Stimulated activated CD8-positive, alpha-beta memory T cell treated with anti-CD3 and anti-CD28 coated beads, Interleukin-15, amount 100 ng/mL, for 4 hours (primary cell): ENCODE measurements around the gene AGBL4.
"Not testable (repeated sequence)": the region's sequence is repeated elsewhere in the genome, so short reads cannot be mapped to it uniquely, and the experiment has no call there.

ENCODE experiments used
- DNase-seq, 2 donors: peaks; one replicate each; pipeline ENCODE4 v3.0.0-alpha.2; 2020; ENCODE audit warnings: low read depth in 2 of 2

Gene AGBL4

GRCh38 chr1:49435291-49435690 is 588.5 kb downstream of the AGBL4 start:
- DNase-seq, result no peak

GRCh38 chr1:49424782-49425181 is 599.0 kb downstream of the AGBL4 start:
- no peak for DNase-seq

- DNase-seq, result no peak
These were observed 607.0 kb downstream of the AGBL4 start for GRCh38 chr1:49416758-49417157.

- no peak for DNase-seq
These were observed 615.4 kb downstream of the AGBL4 start for GRCh38 chr1:49408346-49408745.

GRCh38 chr1:49397086-49397485 is 626.7 kb downstream of the AGBL4 start:
- DNase-seq, result no peak

GRCh38 chr1:49394200-49394599 is 629.6 kb downstream of the AGBL4 start:
- DNase-seq, result no peak

- DNase-seq, result no peak
These were observed 634.1 kb downstream of the AGBL4 start for GRCh38 chr1:49389699-49390098.

GRCh38 chr1:49364676-49365075 is 659.1 kb downstream of the AGBL4 start:
- DNase-seq, result no peak

GRCh38 chr1:49363628-49364027 is 660.1 kb downstream of the AGBL4 start:
- DNase-seq, result no peak

- DNase-seq, result no peak
These were observed 665.7 kb downstream of the AGBL4 start for GRCh38 chr1:49358036-49358435.

- DNase-seq, result no peak
These were observed 667.2 kb downstream of the AGBL4 start for GRCh38 chr1:49356594-49356993.

GRCh38 chr1:49351768-49352167 is 672.0 kb downstream of the AGBL4 start:
- DNase-seq, result no peak

GRCh38 chr1:49346767-49347349 is 676.9 kb downstream of the AGBL4 start:
- no peak for DNase-seq

GRCh38 chr1:49340576-49340975 is 683.2 kb downstream of the AGBL4 start:
- no peak for DNase-seq

GRCh38 chr1:49339043-49339442 is 684.7 kb downstream of the AGBL4 start:
- no peak for DNase-seq

GRCh38 chr1:49337251-49337650 is 686.5 kb downstream of the AGBL4 start:
- DNase-seq, result no peak

GRCh38 chr1:49333906-49334305 is 689.8 kb downstream of the AGBL4 start:
- no peak for DNase-seq

GRCh38 chr1:49331066-49331852 is 692.5 kb downstream of the AGBL4 start:
- no peak for DNase-seq

GRCh38 chr1:49323925-49324540 is 699.7 kb downstream of the AGBL4 start:
- no peak for DNase-seq

- not testable (repeated sequence) for DNase-seq
These were observed 703.3 kb downstream of the AGBL4 start for GRCh38 chr1:49320493-49320892.

GRCh38 chr1:49319426-49319963 is 704.3 kb downstream of the AGBL4 start:
- DNase-seq, result no peak

- no peak for DNase-seq
These were observed 705.5 kb downstream of the AGBL4 start for GRCh38 chr1:49318218-49318617.

- no peak for DNase-seq
These were observed 716.3 kb downstream of the AGBL4 start for GRCh38 chr1:49307457-49307856.
